GM18507 (cell line): ENCODE results near the gene RNU1-3.
"Not testable (repeated sequence)": the region's sequence is repeated elsewhere in the genome, so short reads cannot be mapped to it uniquely, and the experiment has no call there.

Experiments used
- DNase-seq: peaks from one replicate; pipeline ENCODE4 v3.0.0; 2011; ENCODE audit warnings: low read depth; ENCODE audit not compliant: insufficient read length; ENCODE audit errors: extremely low spot score
- FAIRE-seq: peaks from 2 replicates; lab custom pipeline; 2011; peaks lifted over from hg19 to GRCh38; lab: Jason Lieb, UNC

Gene RNU1-3

GRCh38 chr1:16675118-16675510 is 8.4 kb upstream of the RNU1-3 start:
- DNase-seq, FAIRE-seq: not testable (repeated sequence)

GRCh38 chr1:16673976-16674375 is 7.2 kb upstream of the RNU1-3 start:
- not testable (repeated sequence) for FAIRE-seq, DNase-seq

- not testable (repeated sequence) for DNase-seq, FAIRE-seq
Observed at GRCh38 chr1:16665836-16666235, 912 bp downstream of the RNU1-3 start.

- not testable (repeated sequence) for FAIRE-seq
Observed at GRCh38 chr1:16658234-16658633, 8.5 kb downstream of the RNU1-3 start.

GRCh38 chr1:16656981-16657683 is 9.6 kb downstream of the RNU1-3 start:
- not testable (repeated sequence) for DNase-seq, FAIRE-seq

More at GRCh38 chr1:16658234-16658633, 8.5 kb downstream of the RNU1-3 start:
- DNase-seq = not testable (repeated sequence)

- not testable (repeated sequence) for DNase-seq, FAIRE-seq
Observed at GRCh38 chr1:16656574-16656973, 10.2 kb downstream of the RNU1-3 start.

- not testable (repeated sequence) for FAIRE-seq, DNase-seq
Observed at GRCh38 chr1:16651560-16651959, 15.2 kb downstream of the RNU1-3 start.

GRCh38 chr1:16649960-16650359 is 16.8 kb downstream of the RNU1-3 start:
- not testable (repeated sequence) for FAIRE-seq, DNase-seq

- FAIRE-seq = not testable (repeated sequence)
Observed at GRCh38 chr1:16649390-16649789, 17.4 kb downstream of the RNU1-3 start.

GRCh38 chr1:16648756-16649155 is 18.0 kb downstream of the RNU1-3 start:
- FAIRE-seq, DNase-seq: not testable (repeated sequence)

More at GRCh38 chr1:16649390-16649789, 17.4 kb downstream of the RNU1-3 start:
- not testable (repeated sequence) for DNase-seq

GRCh38 chr1:16648250-16648649 is 18.5 kb downstream of the RNU1-3 start:
- not testable (repeated sequence) for DNase-seq, FAIRE-seq

GRCh38 chr1:16647179-16648176 is 19.3 kb downstream of the RNU1-3 start:
- not testable (repeated sequence) for FAIRE-seq, DNase-seq

- FAIRE-seq, DNase-seq: not testable (repeated sequence)
Observed at GRCh38 chr1:16646716-16647115, 20.0 kb downstream of the RNU1-3 start.

- DNase-seq, FAIRE-seq: not testable (repeated sequence)
Observed at GRCh38 chr1:16646061-16646664, 20.6 kb downstream of the RNU1-3 start.

- FAIRE-seq, DNase-seq: not testable (repeated sequence)
Observed at GRCh38 chr1:16645271-16646060, 21.3 kb downstream of the RNU1-3 start.

GRCh38 chr1:16644482-16645270 is 22.1 kb downstream of the RNU1-3 start:
- FAIRE-seq (peak; percentile 90), DNase-seq (peak; percentile 100)

GRCh38 chr1:16644193-16644481 is 22.6 kb downstream of the RNU1-3 start:
- DNase-seq (no peak), FAIRE-seq (no peak)
